ENCODE measurements around the gene TBC1D10A.

TBC1D10A gene

DNA sequence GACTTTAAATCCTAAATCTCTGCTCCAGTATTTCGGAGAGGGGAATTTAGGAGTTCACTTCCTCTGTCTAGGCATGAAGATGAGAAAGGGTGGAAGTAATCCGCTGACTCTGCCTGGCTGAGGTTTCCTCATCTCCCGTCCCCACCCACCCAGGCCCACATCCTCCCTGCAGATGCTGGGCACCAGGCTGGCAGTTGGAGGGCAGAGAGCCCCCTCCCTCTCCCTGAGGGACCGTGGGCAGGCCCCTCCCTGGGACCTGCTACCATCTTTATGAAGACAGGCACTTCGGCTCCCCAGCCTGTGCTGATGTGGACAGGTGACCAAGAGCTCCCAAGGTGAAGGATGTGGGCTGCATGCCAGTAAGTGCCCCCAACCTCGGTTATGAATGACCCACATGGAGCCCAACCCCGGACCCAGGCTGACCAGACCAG is 44.1 kb downstream of the TBC1D10A start:
- Histone ChIP-seq H3K9me3 (ENCODE audit: control insufficient read depth, low read length) (no peaks in the 10 kb centered on the region), H3K27ac (ENCODE audit: insufficient read depth, low read length, poor library complexity, severe bottlenecking) (no peak overlapping the region), H3K4me1 (ENCODE audit: control insufficient read depth, insufficient read depth, low read length, poor library complexity, severe bottlenecking) (peaks cover 11% of the 10 kb centered on the region), H3K36me3 (ENCODE audit: control insufficient read depth, insufficient read depth, low read length) (no peaks in the 10 kb centered on the region), H3K27me3 (replicated peaks; ENCODE audit: control insufficient read depth, insufficient read depth, low read length, poor library complexity, severe bottlenecking) (no peaks in the 10 kb centered on the region), H3K4me3 (ENCODE audit: insufficient read depth, low read depth, low read length, poor library complexity, severe bottlenecking) (no peak overlapping the region)
- no peak for DNase-seq

DNA sequence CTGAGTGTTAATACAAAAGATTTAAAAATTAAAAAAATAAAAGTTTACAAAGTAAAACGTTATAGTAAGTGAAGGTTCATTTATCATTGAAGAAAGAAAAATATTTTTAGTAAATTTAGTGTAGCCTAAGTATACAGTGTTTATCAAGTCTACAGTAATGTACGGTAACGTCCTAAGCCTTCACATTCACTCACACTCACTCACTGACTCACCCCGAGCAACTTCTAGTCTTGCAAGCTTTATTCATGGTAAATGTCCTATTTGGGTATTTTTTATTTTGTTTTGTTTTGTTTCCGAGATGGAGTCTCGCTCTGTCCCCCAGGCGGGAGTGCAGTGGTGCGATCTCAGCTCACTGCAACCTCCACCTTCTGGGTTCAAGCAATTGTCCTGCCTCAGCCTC is 46.2 kb downstream of the TBC1D10A start:
- DNase-seq = no peak
- Histone ChIP-seq H3K9me3 (ENCODE audit: control insufficient read depth, low read length) (no peaks in the 10 kb centered on the region), H3K4me1 (ENCODE audit: control insufficient read depth, insufficient read depth, low read length, poor library complexity, severe bottlenecking) (peaks cover 20% of the 10 kb centered on the region), H3K27me3 (replicated peaks; ENCODE audit: control insufficient read depth, insufficient read depth, low read length, poor library complexity, severe bottlenecking) (no peaks in the 10 kb centered on the region), H3K36me3 (ENCODE audit: control insufficient read depth, insufficient read depth, low read length) (no peaks in the 10 kb centered on the region), H3K27ac (ENCODE audit: insufficient read depth, low read length, poor library complexity, severe bottlenecking) (no peak overlapping the region), H3K4me3 (ENCODE audit: insufficient read depth, low read depth, low read length, poor library complexity, severe bottlenecking) (no peak overlapping the region)

GRCh38 chr22:30279932-30280331 is 46.8 kb downstream of the TBC1D10A start:
- no peak overlapping the region for H3K27ac ChIP-seq (ENCODE audit: insufficient read depth, low read length, poor library complexity, severe bottlenecking)
- H3K36me3 ChIP-seq (ENCODE audit: control insufficient read depth, insufficient read depth, low read length) = no peaks in the 10 kb centered on the region
- no peaks in the 10 kb centered on the region for H3K9me3 ChIP-seq (ENCODE audit: control insufficient read depth, low read length)
- H3K27me3 ChIP-seq (replicated peaks; ENCODE audit: control insufficient read depth, insufficient read depth, low read length, poor library complexity, severe bottlenecking) = no peaks in the 10 kb centered on the region
- H3K4me1 ChIP-seq (ENCODE audit: control insufficient read depth, insufficient read depth, low read length, poor library complexity, severe bottlenecking) = peaks cover 26% of the 10 kb centered on the region
- DNase-seq = no peak
- H3K4me3 ChIP-seq (ENCODE audit: insufficient read depth, low read depth, low read length, poor library complexity, severe bottlenecking) = no peak overlapping the region

GRCh38 chr22:30279046-30279788 is 47.5 kb downstream of the TBC1D10A start:
- Histone ChIP-seq H3K9me3 (ENCODE audit: control insufficient read depth, low read length) (no peaks in the 10 kb centered on the region), H3K4me1 (ENCODE audit: control insufficient read depth, insufficient read depth, low read length, poor library complexity, severe bottlenecking) (peaks cover 26% of the 10 kb centered on the region), H3K27me3 (replicated peaks; ENCODE audit: control insufficient read depth, insufficient read depth, low read length, poor library complexity, severe bottlenecking) (no peaks in the 10 kb centered on the region), H3K27ac (ENCODE audit: insufficient read depth, low read length, poor library complexity, severe bottlenecking) (no peak overlapping the region), H3K36me3 (ENCODE audit: control insufficient read depth, insufficient read depth, low read length) (no peaks in the 10 kb centered on the region), H3K4me3 (ENCODE audit: insufficient read depth, low read depth, low read length, poor library complexity, severe bottlenecking) (no peak overlapping the region)
- no peak for DNase-seq

DNA sequence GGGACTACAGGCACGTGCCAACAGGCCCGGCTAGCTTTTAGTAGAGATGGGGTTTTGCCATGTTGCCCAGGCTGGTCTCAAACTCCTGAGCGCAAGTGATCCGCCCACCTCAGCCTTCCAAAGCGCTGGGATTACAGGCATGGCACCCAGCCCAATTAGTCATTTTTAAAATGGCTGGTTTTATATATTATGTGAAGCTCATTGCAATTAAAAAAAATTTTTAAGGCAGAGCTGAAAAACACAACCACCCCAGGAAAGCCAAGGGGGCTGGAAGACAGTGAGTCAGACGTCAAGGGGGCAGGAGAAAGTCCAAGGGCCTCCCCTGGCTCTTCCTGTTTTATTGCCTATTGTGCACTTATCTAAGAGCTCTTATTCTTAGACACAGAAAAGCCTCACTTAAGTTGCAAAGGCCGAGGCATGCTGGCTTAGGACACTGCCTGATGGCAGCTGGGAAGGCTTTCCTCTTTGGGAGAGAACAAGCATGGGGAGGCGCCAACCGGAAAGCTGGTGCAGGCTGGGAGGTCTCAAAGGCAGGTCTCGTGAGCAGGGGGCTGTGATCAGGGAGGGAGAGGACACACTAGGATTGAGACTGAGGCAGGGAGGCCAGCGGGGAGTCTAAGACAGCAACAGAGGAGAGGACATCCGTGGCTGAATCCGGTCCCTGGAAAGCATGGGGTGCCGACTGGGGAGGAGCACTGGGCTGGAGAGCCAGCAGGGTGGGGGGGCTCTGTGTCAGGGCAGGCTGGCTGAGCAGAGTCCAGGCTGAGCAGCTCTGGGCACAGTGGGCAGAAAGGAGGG is 49.0 kb downstream of the TBC1D10A start:
- Histone ChIP-seq H3K4me3 (ENCODE audit: insufficient read depth, low read depth, low read length, poor library complexity, severe bottlenecking) (no peak overlapping the region), H3K9me3 (ENCODE audit: control insufficient read depth, low read length) (no peaks in the 10 kb centered on the region), H3K27me3 (replicated peaks; ENCODE audit: control insufficient read depth, insufficient read depth, low read length, poor library complexity, severe bottlenecking) (no peaks in the 10 kb centered on the region), H3K27ac (ENCODE audit: insufficient read depth, low read length, poor library complexity, severe bottlenecking) (no peak overlapping the region), H3K4me1 (ENCODE audit: control insufficient read depth, insufficient read depth, low read length, poor library complexity, severe bottlenecking) (peaks cover 20% of the 10 kb centered on the region), H3K36me3 (ENCODE audit: control insufficient read depth, insufficient read depth, low read length) (no peaks in the 10 kb centered on the region)
- no peak for DNase-seq

- no peaks in the 10 kb centered on the region for H3K36me3 ChIP-seq (ENCODE audit: control insufficient read depth, insufficient read depth, low read length)
- no peak overlapping the region for H3K27ac ChIP-seq (ENCODE audit: insufficient read depth, low read length, poor library complexity, severe bottlenecking)
- H3K4me3 ChIP-seq (ENCODE audit: insufficient read depth, low read depth, low read length, poor library complexity, severe bottlenecking) = no peak overlapping the region
- H3K9me3 ChIP-seq (ENCODE audit: control insufficient read depth, low read length) = no peaks in the 10 kb centered on the region
- H3K4me1 ChIP-seq (ENCODE audit: control insufficient read depth, insufficient read depth, low read length, poor library complexity, severe bottlenecking) = peaks cover 15% of the 10 kb centered on the region
- H3K27me3 ChIP-seq (replicated peaks; ENCODE audit: control insufficient read depth, insufficient read depth, low read length, poor library complexity, severe bottlenecking) = no peaks in the 10 kb centered on the region
- no peak for DNase-seq
Measured at GRCh38 chr22:30276039-30276438, 50.7 kb downstream of the TBC1D10A start.

DNA sequence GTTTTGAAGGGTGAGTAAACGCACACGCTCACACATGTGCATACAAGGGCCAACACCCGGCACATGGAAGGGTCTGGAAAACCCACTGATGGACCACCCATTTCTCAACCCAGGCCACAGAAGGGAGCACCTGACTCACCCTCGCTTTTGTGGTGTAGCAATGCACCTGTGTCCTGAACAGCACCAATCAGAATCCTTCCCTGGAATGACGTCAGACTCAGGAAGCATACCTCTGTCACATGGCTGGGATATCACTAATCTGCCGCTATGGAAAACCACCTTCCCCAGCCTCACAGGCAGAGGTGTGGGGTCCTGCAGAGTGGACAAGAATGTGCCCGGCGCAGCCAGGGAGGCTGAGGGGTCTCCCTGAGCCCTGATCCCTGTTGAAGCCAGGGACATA is 51.1 kb downstream of the TBC1D10A start:
- H3K27me3 ChIP-seq (replicated peaks; ENCODE audit: control insufficient read depth, insufficient read depth, low read length, poor library complexity, severe bottlenecking) = no peaks in the 10 kb centered on the region
- H3K4me1 ChIP-seq (ENCODE audit: control insufficient read depth, insufficient read depth, low read length, poor library complexity, severe bottlenecking) = peaks cover 15% of the 10 kb centered on the region
- no peak overlapping the region for H3K4me3 ChIP-seq (ENCODE audit: insufficient read depth, low read depth, low read length, poor library complexity, severe bottlenecking)
- DNase-seq = peak in 1 of 3 donors; percentile 28
- H3K9me3 ChIP-seq (ENCODE audit: control insufficient read depth, low read length) = no peaks in the 10 kb centered on the region
- no peaks in the 10 kb centered on the region for H3K36me3 ChIP-seq (ENCODE audit: control insufficient read depth, insufficient read depth, low read length)
- H3K27ac ChIP-seq (ENCODE audit: insufficient read depth, low read length, poor library complexity, severe bottlenecking) = no peak overlapping the region

- Histone ChIP-seq H3K27ac (ENCODE audit: insufficient read depth, low read length, poor library complexity, severe bottlenecking) (no peak overlapping the region), H3K4me3 (ENCODE audit: insufficient read depth, low read depth, low read length, poor library complexity, severe bottlenecking) (no peak overlapping the region), H3K27me3 (replicated peaks; ENCODE audit: control insufficient read depth, insufficient read depth, low read length, poor library complexity, severe bottlenecking) (no peaks in the 10 kb centered on the region), H3K9me3 (ENCODE audit: control insufficient read depth, low read length) (no peaks in the 10 kb centered on the region), H3K4me1 (ENCODE audit: control insufficient read depth, insufficient read depth, low read length, poor library complexity, severe bottlenecking) (peaks cover 15% of the 10 kb centered on the region), H3K36me3 (ENCODE audit: control insufficient read depth, insufficient read depth, low read length) (no peaks in the 10 kb centered on the region)
- DNase-seq = no peak
Measured at GRCh38 chr22:30274437-30274812, 52.3 kb downstream of the TBC1D10A start.

DNA sequence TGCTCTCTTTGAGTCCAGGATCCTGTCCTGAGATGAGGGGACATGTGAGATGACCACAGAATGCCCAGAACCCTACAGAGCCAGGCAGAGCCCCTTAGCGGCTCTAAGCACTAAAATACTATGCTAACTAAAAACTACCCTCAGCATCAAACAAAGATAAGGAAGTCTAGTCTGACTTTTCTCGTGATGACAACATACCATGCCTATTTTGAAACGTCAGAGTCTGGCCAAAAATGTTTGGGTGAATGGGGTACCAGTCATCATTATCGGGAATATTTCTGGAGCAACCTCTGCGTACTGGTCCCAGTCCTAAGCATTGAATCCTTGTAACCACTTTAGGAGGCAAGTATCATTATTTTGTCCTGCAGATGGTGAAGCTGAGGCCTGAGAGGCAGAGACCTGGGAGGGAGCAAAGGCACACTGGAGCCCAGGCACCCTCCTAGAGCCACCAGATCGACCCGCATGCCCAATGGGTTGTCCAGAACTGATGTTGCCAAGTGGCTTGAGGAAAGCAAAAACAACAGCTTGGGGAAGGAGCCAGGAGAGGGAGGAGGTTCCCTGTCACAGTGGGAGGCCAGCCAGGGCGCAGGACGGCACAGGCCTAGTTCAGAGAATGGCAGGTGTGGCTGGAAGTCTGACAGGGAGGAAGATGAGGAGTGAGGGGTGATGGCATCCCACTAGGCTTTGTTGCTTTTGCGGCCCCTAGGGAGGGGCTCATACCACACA is 52.9 kb downstream of the TBC1D10A start:
- DNase-seq = no peak
- peaks cover 15% of the 10 kb centered on the region for H3K4me1 ChIP-seq (ENCODE audit: control insufficient read depth, insufficient read depth, low read length, poor library complexity, severe bottlenecking)
- H3K27me3 ChIP-seq (replicated peaks; ENCODE audit: control insufficient read depth, insufficient read depth, low read length, poor library complexity, severe bottlenecking) = no peaks in the 10 kb centered on the region
- H3K27ac ChIP-seq (ENCODE audit: insufficient read depth, low read length, poor library complexity, severe bottlenecking) = no peak overlapping the region
- no peaks in the 10 kb centered on the region for H3K36me3 ChIP-seq (ENCODE audit: control insufficient read depth, insufficient read depth, low read length)
- H3K4me3 ChIP-seq (ENCODE audit: insufficient read depth, low read depth, low read length, poor library complexity, severe bottlenecking) = no peak overlapping the region
- H3K9me3 ChIP-seq (ENCODE audit: control insufficient read depth, low read length) = no peaks in the 10 kb centered on the region
